HG03520 (cell line): ENCODE measurements around the gene WDR90.

Experiments used
- ATAC-seq: cut with Tn5 transposase; IDR thresholded peaks from one replicate; pipeline ENCODE4 v1.9.1; 2021; ENCODE audit warnings: mild to moderate bottlenecking, moderate library complexity; ENCODE audit not compliant: unreplicated experiment

WDR90 gene

GRCh38 chr16:625977-626765, 23.0 kb upstream of the WDR90 start:
- ATAC-seq: no peak

GRCh38 chr16:626787-627453, 22.2 kb upstream of the WDR90 start:
- ATAC-seq: no peak

- no peak for ATAC-seq
Measured at GRCh38 chr16:627454-628239, 21.5 kb upstream of the WDR90 start.

- ATAC-seq: no peak
Measured at GRCh38 chr16:628321-629061, 20.7 kb upstream of the WDR90 start.

- no peak for ATAC-seq
Measured at GRCh38 chr16:629185-629832, 19.9 kb upstream of the WDR90 start.

- ATAC-seq: no peak
Measured at GRCh38 chr16:629833-630248, 19.3 kb upstream of the WDR90 start.

GRCh38 chr16:630249-630814, 18.8 kb upstream of the WDR90 start:
- no peak for ATAC-seq

GRCh38 chr16:630815-631405, 18.3 kb upstream of the WDR90 start, which contains the start of gene WFIKKN1:
TSS of gene WFIKKN1 (plus strand) at chr16:630985. CDS start at chr16:631254, 269 bp downstream.
- no peak for ATAC-seq

- ATAC-seq: no peak
Measured at GRCh38 chr16:631808-632358, 17.3 kb upstream of the WDR90 start.

GRCh38 chr16:632486-633335, 16.5 kb upstream of the WDR90 start:
- no peak for ATAC-seq

- ATAC-seq: no peak
Measured at GRCh38 chr16:633336-634050, 15.7 kb upstream of the WDR90 start.

GRCh38 chr16:634051-634670, 15.0 kb upstream of the WDR90 start:
- ATAC-seq: no peak

- ATAC-seq: no peak
Measured at GRCh38 chr16:634996-635395, 14.2 kb upstream of the WDR90 start.

GRCh38 chr16:635573-636205, 13.5 kb upstream of the WDR90 start:
- no peak for ATAC-seq

GRCh38 chr16:636206-637080, 12.7 kb upstream of the WDR90 start, which contains the start of gene METTL26:
TSS of gene METTL26 (minus strand) at chr16:636305. CDS start at chr16:636290, 15 bp downstream.
- ATAC-seq: peak; percentile 58
